Measurements from ENCODE around the gene KCNN1.
"Not testable (repeated sequence)": the region's sequence is repeated elsewhere in the genome, so short reads cannot be mapped to it uniquely, and the experiment has no call there.

The KCNN1 gene

GRCh38 chr19:17977021-17977420 is 10.1 kb downstream of the KCNN1 start:
- no peak overlapping the region for H3K27ac ChIP-seq (ENCODE audit: low read depth, low read length)
- no peaks in the 10 kb centered on the region for H3K4me1 ChIP-seq (ENCODE audit: insufficient read depth, low read length)
- no peak overlapping the region for H3K9ac ChIP-seq (ENCODE audit: low read length)
- H3K36me3 ChIP-seq (ENCODE audit: insufficient read depth, low read length), result no peaks in the 10 kb centered on the region
- H3K9me3 ChIP-seq (ENCODE audit: low read length), result no peaks in the 10 kb centered on the region
- no peak overlapping the region for H3K4me3 ChIP-seq (ENCODE audit: low read depth in 1 of 2, low read length in 2 of 2)
- no peaks in the 10 kb centered on the region for H3K27me3 ChIP-seq (ENCODE audit: control insufficient read depth in 1 of 2, insufficient read depth in 2 of 2, low read length in 2 of 2)

- Histone ChIP-seq H3K36me3 (ENCODE audit: insufficient read depth, low read length) (no peaks in the 10 kb centered on the region), H3K27me3 (ENCODE audit: control insufficient read depth in 1 of 2, insufficient read depth in 2 of 2, low read length in 2 of 2) (no peaks in the 10 kb centered on the region), H3K9ac (ENCODE audit: low read length) (no peak overlapping the region), H3K9me3 (ENCODE audit: low read length) (no peaks in the 10 kb centered on the region), H3K27ac (ENCODE audit: low read depth, low read length) (no peak overlapping the region), H3K4me3 (ENCODE audit: low read depth in 1 of 2, low read length in 2 of 2) (no peak overlapping the region), H3K4me1 (ENCODE audit: insufficient read depth, low read length) (no peaks in the 10 kb centered on the region)
Measured at GRCh38 chr19:17977488-17977887, 10.6 kb downstream of the KCNN1 start.

- no peak overlapping the region for H3K4me3 ChIP-seq (ENCODE audit: low read depth in 1 of 2, low read length in 2 of 2)
- no peak overlapping the region for H3K9ac ChIP-seq (ENCODE audit: low read length)
- H3K27ac ChIP-seq (ENCODE audit: low read depth, low read length), result no peak overlapping the region
- H3K36me3 ChIP-seq (ENCODE audit: insufficient read depth, low read length), result no peaks in the 10 kb centered on the region
- H3K9me3 ChIP-seq (ENCODE audit: low read length), result no peaks in the 10 kb centered on the region
- H3K27me3 ChIP-seq (ENCODE audit: control insufficient read depth in 1 of 2, insufficient read depth in 2 of 2, low read length in 2 of 2), result no peaks in the 10 kb centered on the region
- H3K4me1 ChIP-seq (ENCODE audit: insufficient read depth, low read length), result no peaks in the 10 kb centered on the region
Measured at GRCh38 chr19:17981611-17982010, 14.7 kb downstream of the KCNN1 start.

GRCh38 chr19:17982430-17982829 is 15.5 kb downstream of the KCNN1 start:
- Histone ChIP-seq H3K4me3 (ENCODE audit: low read depth in 1 of 2, low read length in 2 of 2) (no peak overlapping the region), H3K4me1 (ENCODE audit: insufficient read depth, low read length) (no peaks in the 10 kb centered on the region), H3K9ac (ENCODE audit: low read length) (no peak overlapping the region), H3K27ac (ENCODE audit: low read depth, low read length) (no peak overlapping the region), H3K36me3 (ENCODE audit: insufficient read depth, low read length) (no peaks in the 10 kb centered on the region), H3K9me3 (ENCODE audit: low read length) (no peaks in the 10 kb centered on the region), H3K27me3 (ENCODE audit: control insufficient read depth in 1 of 2, insufficient read depth in 2 of 2, low read length in 2 of 2) (no peaks in the 10 kb centered on the region)

- no peaks in the 10 kb centered on the region for H3K9me3 ChIP-seq (ENCODE audit: low read length)
- H3K4me3 ChIP-seq (ENCODE audit: low read depth in 1 of 2, low read length in 2 of 2), result no peak overlapping the region
- no peaks in the 10 kb centered on the region for H3K27me3 ChIP-seq (ENCODE audit: control insufficient read depth in 1 of 2, insufficient read depth in 2 of 2, low read length in 2 of 2)
- H3K4me1 ChIP-seq (ENCODE audit: insufficient read depth, low read length), result no peaks in the 10 kb centered on the region
- no peaks in the 10 kb centered on the region for H3K36me3 ChIP-seq (ENCODE audit: insufficient read depth, low read length)
- no peak overlapping the region for H3K27ac ChIP-seq (ENCODE audit: low read depth, low read length)
- no peak overlapping the region for H3K9ac ChIP-seq (ENCODE audit: low read length)
Measured at GRCh38 chr19:17985037-17985818, 18.3 kb downstream of the KCNN1 start.

- H3K4me3 ChIP-seq (ENCODE audit: low read depth in 1 of 2, low read length in 2 of 2); H3K9ac ChIP-seq (ENCODE audit: low read length); H3K9me3 ChIP-seq (ENCODE audit: low read length); H3K4me1 ChIP-seq (ENCODE audit: insufficient read depth, low read length); H3K27ac ChIP-seq (ENCODE audit: low read depth, low read length); H3K36me3 ChIP-seq (ENCODE audit: insufficient read depth, low read length); H3K27me3 ChIP-seq (ENCODE audit: control insufficient read depth in 1 of 2, insufficient read depth in 2 of 2, low read length in 2 of 2): not testable (repeated sequence)
Measured at GRCh38 chr19:17986569-17986968, 19.7 kb downstream of the KCNN1 start.

- H3K4me1 ChIP-seq (ENCODE audit: insufficient read depth, low read length), result no peaks in the 10 kb centered on the region
- H3K27me3 ChIP-seq (ENCODE audit: control insufficient read depth in 1 of 2, insufficient read depth in 2 of 2, low read length in 2 of 2), result no peaks in the 10 kb centered on the region
- H3K9ac ChIP-seq (ENCODE audit: low read length), result no peak overlapping the region
- no peaks in the 10 kb centered on the region for H3K36me3 ChIP-seq (ENCODE audit: insufficient read depth, low read length)
- no peaks in the 10 kb centered on the region for H3K9me3 ChIP-seq (ENCODE audit: low read length)
- H3K4me3 ChIP-seq (ENCODE audit: low read depth in 1 of 2, low read length in 2 of 2), result no peak overlapping the region
- H3K27ac ChIP-seq (ENCODE audit: low read depth, low read length), result no peak overlapping the region
Measured at GRCh38 chr19:17988161-17988560, 21.3 kb downstream of the KCNN1 start.

- Histone ChIP-seq H3K4me3 (ENCODE audit: low read depth in 1 of 2, low read length in 2 of 2) (no peak overlapping the region), H3K4me1 (ENCODE audit: insufficient read depth, low read length) (no peaks in the 10 kb centered on the region), H3K36me3 (ENCODE audit: insufficient read depth, low read length) (no peaks in the 10 kb centered on the region), H3K9me3 (ENCODE audit: low read length) (no peaks in the 10 kb centered on the region), H3K9ac (ENCODE audit: low read length) (no peak overlapping the region), H3K27ac (ENCODE audit: low read depth, low read length) (no peak overlapping the region), H3K27me3 (ENCODE audit: control insufficient read depth in 1 of 2, insufficient read depth in 2 of 2, low read length in 2 of 2) (no peaks in the 10 kb centered on the region)
Measured at GRCh38 chr19:17989425-17990094, 22.7 kb downstream of the KCNN1 start.

GRCh38 chr19:17993076-17993813 is 26.3 kb downstream of the KCNN1 start:
- Histone ChIP-seq H3K4me3 (ENCODE audit: low read depth in 1 of 2, low read length in 2 of 2) (no peak overlapping the region), H3K9ac (ENCODE audit: low read length) (no peak overlapping the region), H3K27me3 (ENCODE audit: control insufficient read depth in 1 of 2, insufficient read depth in 2 of 2, low read length in 2 of 2) (no peaks in the 10 kb centered on the region), H3K9me3 (ENCODE audit: low read length) (no peaks in the 10 kb centered on the region), H3K4me1 (ENCODE audit: insufficient read depth, low read length) (no peaks in the 10 kb centered on the region), H3K27ac (ENCODE audit: low read depth, low read length) (no peak overlapping the region), H3K36me3 (ENCODE audit: insufficient read depth, low read length) (no peaks in the 10 kb centered on the region)

GRCh38 chr19:17996826-17997316 is 30.0 kb downstream of the KCNN1 start:
- H3K4me1 ChIP-seq (ENCODE audit: insufficient read depth, low read length), result peaks cover 3% of the 10 kb centered on the region
- H3K27ac ChIP-seq (ENCODE audit: low read depth, low read length), result no peak overlapping the region
- no peak overlapping the region for H3K9ac ChIP-seq (ENCODE audit: low read length)
- no peaks in the 10 kb centered on the region for H3K36me3 ChIP-seq (ENCODE audit: insufficient read depth, low read length)
- no peak overlapping the region for H3K4me3 ChIP-seq (ENCODE audit: low read depth in 1 of 2, low read length in 2 of 2)
- H3K9me3 ChIP-seq (ENCODE audit: low read length), result no peaks in the 10 kb centered on the region
- H3K27me3 ChIP-seq (ENCODE audit: control insufficient read depth in 1 of 2, insufficient read depth in 2 of 2, low read length in 2 of 2), result no peaks in the 10 kb centered on the region

- peaks cover 7% of the 10 kb centered on the region for H3K4me1 ChIP-seq (ENCODE audit: insufficient read depth, low read length)
- H3K4me3 ChIP-seq (ENCODE audit: low read depth in 1 of 2, low read length in 2 of 2), result no peak overlapping the region
- no peaks in the 10 kb centered on the region for H3K9me3 ChIP-seq (ENCODE audit: low read length)
- no peaks in the 10 kb centered on the region for H3K36me3 ChIP-seq (ENCODE audit: insufficient read depth, low read length)
- no peaks in the 10 kb centered on the region for H3K27me3 ChIP-seq (ENCODE audit: control insufficient read depth in 1 of 2, insufficient read depth in 2 of 2, low read length in 2 of 2)
- H3K27ac ChIP-seq (ENCODE audit: low read depth, low read length), result no peak overlapping the region
- no peak overlapping the region for H3K9ac ChIP-seq (ENCODE audit: low read length)
Measured at GRCh38 chr19:17997969-17998826, 31.3 kb downstream of the KCNN1 start.

Data from muscle layer of colon (tissue), 2 donors.